Progenitor cell of endocrine pancreas (in vitro differentiated cells): ENCODE measurements around the gene ALDH3B1. TPM values are rescaled to one million over a fixed set of nuclear protein-coding genes. Genes with fewer than 3 reads are reported as not detected.

Source experiments
- DNase-seq: peaks from one replicate; pipeline ENCODE4 v3.0.0; 2021; ENCODE audit warnings: low spot score; ENCODE audit not compliant: unreplicated experiment
- H3K27ac Mint-ChIP-seq: 2 replicates; pipeline ENCODE4 v1.8.0; 2021; ENCODE audit warnings: mild to moderate bottlenecking, moderate library complexity, mixed read lengths
- H3K27me3 Mint-ChIP-seq: 2 replicates; pipeline ENCODE4 v1.8.0; 2021; ENCODE audit warnings: mixed read lengths
- H3K36me3 Mint-ChIP-seq: 2 replicates; pipeline ENCODE4 v1.8.0; 2022; ENCODE audit warnings: mixed read lengths; ENCODE audit not compliant: insufficient read depth
- H3K4me1 Mint-ChIP-seq: 2 replicates; pipeline ENCODE4 v1.8.0; 2021; ENCODE audit warnings: low read depth, mixed read lengths
- H3K4me3 Mint-ChIP-seq: 2 replicates; pipeline ENCODE4 v1.8.0; 2021; ENCODE audit warnings: low read depth, mild to moderate bottlenecking, moderate library complexity, mixed read lengths
- H3K9me3 Mint-ChIP-seq: 2 replicates; pipeline ENCODE4 v1.8.0; 2021; ENCODE audit warnings: low read depth, mixed read lengths
- total RNA-seq: library from RNA; stranded (reverse); gene quantifications from 2 replicates; pipeline ENCODE4 v1.2.1, GENCODE V29; 2021
- TF ChIP-seq, protein P1 (sequence below): fragments of 200-600 bp; sonication (generic); IDR thresholded peaks from one replicate; pipeline ENCODE4 v1.5.0; 2021; ENCODE audit warnings: antibody characterized with exemption, mild to moderate bottlenecking; ENCODE audit not compliant: unreplicated experiment

The ALDH3B1 gene
- total RNA-seq, 1 donor from 2014 or later, result not detected

GRCh38 chr11:67996051-67996450 is 14.1 kb upstream of the ALDH3B1 start:
- DNase-seq, result no peak
- Mint-ChIP-seq H3K27me3 (peaks cover 33% of the 10 kb centered on the region), H3K9me3 (no peaks in the 10 kb centered on the region), H3K27ac (no peak overlapping the region), H3K4me3 (no peak overlapping the region), H3K36me3 (peaks cover 1% of the 10 kb centered on the region), H3K4me1 (no peaks in the 10 kb centered on the region)
- TF ChIP-seq, protein P1, sequence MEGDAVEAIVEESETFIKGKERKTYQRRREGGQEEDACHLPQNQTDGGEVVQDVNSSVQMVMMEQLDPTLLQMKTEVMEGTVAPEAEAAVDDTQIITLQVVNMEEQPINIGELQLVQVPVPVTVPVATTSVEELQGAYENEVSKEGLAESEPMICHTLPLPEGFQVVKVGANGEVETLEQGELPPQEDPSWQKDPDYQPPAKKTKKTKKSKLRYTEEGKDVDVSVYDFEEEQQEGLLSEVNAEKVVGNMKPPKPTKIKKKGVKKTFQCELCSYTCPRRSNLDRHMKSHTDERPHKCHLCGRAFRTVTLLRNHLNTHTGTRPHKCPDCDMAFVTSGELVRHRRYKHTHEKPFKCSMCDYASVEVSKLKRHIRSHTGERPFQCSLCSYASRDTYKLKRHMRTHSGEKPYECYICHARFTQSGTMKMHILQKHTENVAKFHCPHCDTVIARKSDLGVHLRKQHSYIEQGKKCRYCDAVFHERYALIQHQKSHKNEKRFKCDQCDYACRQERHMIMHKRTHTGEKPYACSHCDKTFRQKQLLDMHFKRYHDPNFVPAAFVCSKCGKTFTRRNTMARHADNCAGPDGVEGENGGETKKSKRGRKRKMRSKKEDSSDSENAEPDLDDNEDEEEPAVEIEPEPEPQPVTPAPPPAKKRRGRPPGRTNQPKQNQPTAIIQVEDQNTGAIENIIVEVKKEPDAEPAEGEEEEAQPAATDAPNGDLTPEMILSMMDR, result no peak

- H3K36me3 Mint-ChIP-seq, result peaks cover 1% of the 10 kb centered on the region
- TF ChIP-seq, protein P1, result no peak
- H3K27me3 Mint-ChIP-seq, result peaks cover 30% of the 10 kb centered on the region
- H3K27ac Mint-ChIP-seq, result no peak overlapping the region
- H3K4me3 Mint-ChIP-seq, result no peak overlapping the region
- H3K9me3 Mint-ChIP-seq, result no peaks in the 10 kb centered on the region
- DNase-seq, result no peak
- no peaks in the 10 kb centered on the region for H3K4me1 Mint-ChIP-seq
Observed at GRCh38 chr11:67996622-67997474, 13.3 kb upstream of the ALDH3B1 start.

GRCh38 chr11:67997475-67997921 is 12.6 kb upstream of the ALDH3B1 start:
- DNase-seq, result no peak
- Mint-ChIP-seq H3K4me3 (no peak overlapping the region), H3K27me3 (peaks cover 29% of the 10 kb centered on the region), H3K4me1 (peaks cover 2% of the 10 kb centered on the region), H3K36me3 (peaks cover 1% of the 10 kb centered on the region), H3K27ac (no peak overlapping the region), H3K9me3 (no peaks in the 10 kb centered on the region)
- TF ChIP-seq, protein P1, result no peak

DNA sequence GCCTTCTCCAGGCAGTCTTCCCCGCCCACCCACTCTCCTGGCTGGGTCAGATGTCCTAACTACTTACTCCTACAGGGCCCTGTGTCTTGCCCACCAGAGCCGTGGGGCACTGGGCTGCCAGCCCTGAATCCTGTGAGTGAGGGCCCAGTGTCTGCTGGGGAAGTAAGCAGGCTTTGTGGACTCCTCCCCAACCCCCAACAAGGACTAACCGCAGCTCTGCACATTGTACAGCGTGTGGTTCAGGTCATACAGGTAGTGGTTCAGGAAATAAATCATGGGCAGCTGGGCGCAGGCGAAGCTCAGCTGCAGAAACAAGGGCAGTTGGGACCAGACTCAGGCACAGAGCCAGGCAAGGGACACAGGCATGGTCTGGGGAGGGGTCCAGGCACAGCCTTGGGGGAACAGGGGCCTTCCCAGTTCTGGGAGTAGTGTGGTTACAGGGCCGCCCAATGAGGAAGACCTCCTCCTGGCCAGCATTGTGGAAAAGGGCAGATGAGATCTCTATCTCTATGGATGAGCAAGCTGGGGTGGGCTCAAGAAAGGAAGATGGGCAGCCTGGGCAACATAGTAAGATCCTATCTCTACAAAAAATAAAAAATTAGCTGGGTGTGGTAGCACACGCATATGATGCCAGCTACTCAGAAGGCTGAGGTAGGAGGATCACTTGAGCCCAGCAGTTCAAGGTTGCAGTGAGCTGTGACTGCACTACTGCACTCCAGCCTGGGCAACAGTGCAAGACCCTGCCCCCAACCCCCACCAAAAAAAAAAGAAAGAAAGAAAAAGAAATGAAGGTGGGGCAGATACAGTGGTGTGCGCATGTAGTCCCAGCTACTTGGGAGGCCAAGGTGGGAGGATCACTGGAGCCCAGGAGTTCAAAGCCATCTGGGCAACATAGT is 11.7 kb upstream of the ALDH3B1 start:
- Mint-ChIP-seq H3K9me3 (no peaks in the 10 kb centered on the region), H3K27ac (no peak overlapping the region)
- DNase-seq, result no peak

More for the DNA sequence above, 11.7 kb upstream of the ALDH3B1 start:
- Mint-ChIP-seq H3K4me1 (peaks cover 2% of the 10 kb centered on the region), H3K36me3 (peaks cover 1% of the 10 kb centered on the region), H3K4me3 (no peak overlapping the region), H3K27me3 (peaks cover 31% of the 10 kb centered on the region)
- TF ChIP-seq, protein P1, result no peak
